ENCODE results near the gene HRH2.

Gene HRH2

GRCh38 chr5:175652741-175653663, 4.9 kb upstream of the HRH2 start:
- no peak for TF ChIP-seq CTCF (IDR thresholded peaks at IDR 0.05; ENCODE audit: low read depth, low read length, missing control alignments)
- no peak overlapping the region for H3K4me3 ChIP-seq (ENCODE audit: low read depth, low read length)
- no peak for DNase-seq (ENCODE audit: low read depth)
- in situ Hi-C loops (cut with HindIII; ENCODE audit: low sequenced_read_pairs), result no loop called here

GRCh38 chr5:175653763-175654162, 4.1 kb upstream of the HRH2 start:
- DNase-seq (ENCODE audit: low read depth), result no peak
- no peak for TF ChIP-seq CTCF (IDR thresholded peaks at IDR 0.05; ENCODE audit: low read depth, low read length, missing control alignments)
- in situ Hi-C loops (cut with HindIII; ENCODE audit: low sequenced_read_pairs), result no loop called here
- no peak overlapping the region for H3K4me3 ChIP-seq (ENCODE audit: low read depth, low read length)

- TF ChIP-seq CTCF (IDR thresholded peaks at IDR 0.05; ENCODE audit: low read depth, low read length, missing control alignments), result no peak
- in situ Hi-C loops (cut with HindIII; ENCODE audit: low sequenced_read_pairs), result no loop called here
- no peak overlapping the region for H3K4me3 ChIP-seq (ENCODE audit: low read depth, low read length)
- DNase-seq (ENCODE audit: low read depth), result no peak
These were observed 3.5 kb upstream of the HRH2 start for GRCh38 chr5:175654339-175654738.

- in situ Hi-C loops (cut with HindIII; ENCODE audit: low sequenced_read_pairs), result no loop called here
- no peak for TF ChIP-seq CTCF (IDR thresholded peaks at IDR 0.05; ENCODE audit: low read depth, low read length, missing control alignments)
These were observed 3.1 kb upstream of the HRH2 start for GRCh38 chr5:175654807-175655206.

GRCh38 chr5:175655411-175655810, 2.5 kb upstream of the HRH2 start:
- no peak for TF ChIP-seq CTCF (IDR thresholded peaks at IDR 0.05; ENCODE audit: low read depth, low read length, missing control alignments)
- no peak for DNase-seq (ENCODE audit: low read depth)
- H3K4me3 ChIP-seq (ENCODE audit: low read depth, low read length), result no peak overlapping the region
- in situ Hi-C loops (cut with HindIII; ENCODE audit: low sequenced_read_pairs), result no loop called here

More at GRCh38 chr5:175654807-175655206, 3.1 kb upstream of the HRH2 start:
- no peak overlapping the region for H3K4me3 ChIP-seq (ENCODE audit: low read depth, low read length)
- no peak for DNase-seq (ENCODE audit: low read depth)

- in situ Hi-C loops (cut with HindIII; ENCODE audit: low sequenced_read_pairs), result no loop called here
- H3K4me3 ChIP-seq (ENCODE audit: low read depth, low read length), result no peak overlapping the region
- no peak for DNase-seq (ENCODE audit: low read depth)
- no peak for TF ChIP-seq CTCF (IDR thresholded peaks at IDR 0.05; ENCODE audit: low read depth, low read length, missing control alignments)
These were observed 905 bp upstream of the HRH2 start for GRCh38 chr5:175656966-175657365.
